Measurements from ENCODE around the gene NOTCH2NLA.
"Not testable (repeated sequence)": the region's sequence is repeated elsewhere in the genome, so short reads cannot be mapped to it uniquely, and the experiment has no call there.

The NOTCH2NLA gene

GRCh38 chr1:146228710-146229477 is at the start of gene NOTCH2NLA:
TSS of gene NOTCH2NLA (minus strand) at chr1:146229021. CDS start at chr1:146189337, 39,684 bp downstream.
- FAIRE-seq, result peak; percentile 87

- FAIRE-seq, result not testable (repeated sequence)
These were observed 49.5 kb upstream of the NOTCH2NLA start for GRCh38 chr1:146278346-146278745.

- FAIRE-seq, result not testable (repeated sequence)
These were observed 48.3 kb upstream of the NOTCH2NLA start for GRCh38 chr1:146277087-146277486.

GRCh38 chr1:146274083-146274482 is 45.3 kb upstream of the NOTCH2NLA start:
- FAIRE-seq, result not testable (repeated sequence)

- not testable (repeated sequence) for FAIRE-seq
These were observed 44.4 kb upstream of the NOTCH2NLA start for GRCh38 chr1:146273194-146273593.

GRCh38 chr1:146272734-146273133 is 43.9 kb upstream of the NOTCH2NLA start:
- FAIRE-seq, result not testable (repeated sequence)

GRCh38 chr1:146271977-146272376 is 43.2 kb upstream of the NOTCH2NLA start:
- FAIRE-seq, result not testable (repeated sequence)

GRCh38 chr1:146270129-146270528 is 41.3 kb upstream of the NOTCH2NLA start:
- FAIRE-seq, result not testable (repeated sequence)

- not testable (repeated sequence) for FAIRE-seq
These were observed 37.4 kb upstream of the NOTCH2NLA start for GRCh38 chr1:146266179-146266748.

GRCh38 chr1:146264761-146265160 is 35.9 kb upstream of the NOTCH2NLA start:
- not testable (repeated sequence) for FAIRE-seq

GRCh38 chr1:146260006-146260730 is 31.3 kb upstream of the NOTCH2NLA start:
- FAIRE-seq, result not testable (repeated sequence)

GRCh38 chr1:146257992-146258552 is 29.3 kb upstream of the NOTCH2NLA start:
- FAIRE-seq, result not testable (repeated sequence)

- not testable (repeated sequence) for FAIRE-seq
These were observed 25.9 kb upstream of the NOTCH2NLA start for GRCh38 chr1:146254569-146255197.

GRCh38 chr1:146253249-146253855 is 24.5 kb upstream of the NOTCH2NLA start:
- FAIRE-seq, result not testable (repeated sequence)

- FAIRE-seq, result not testable (repeated sequence)
These were observed 22.7 kb upstream of the NOTCH2NLA start for GRCh38 chr1:146251523-146251922.

- not testable (repeated sequence) for FAIRE-seq
These were observed 19.8 kb upstream of the NOTCH2NLA start for GRCh38 chr1:146248643-146249042.

- FAIRE-seq, result not testable (repeated sequence)
These were observed 7.8 kb upstream of the NOTCH2NLA start for GRCh38 chr1:146236626-146237025.

- FAIRE-seq, result not testable (repeated sequence)
These were observed 7.3 kb upstream of the NOTCH2NLA start for GRCh38 chr1:146236026-146236601.

GRCh38 chr1:146228144-146228682 is 608 bp downstream of the NOTCH2NLA start:
- FAIRE-seq, result not testable (repeated sequence)

GRCh38 chr1:146174531-146174930 is 54.3 kb downstream of the NOTCH2NLA start:
- not testable (repeated sequence) for FAIRE-seq

- not testable (repeated sequence) for FAIRE-seq
These were observed 61.1 kb downstream of the NOTCH2NLA start for GRCh38 chr1:146167740-146168139.

Measured in TTC549 (cell line).